Gastroesophageal sphincter (tissue), 4 donors: ENCODE results near the gene CDKN1B. TPM values are rescaled to one million over a fixed set of nuclear protein-coding genes. Genes with fewer than 3 reads are reported as not detected.

ENCODE experiments used
- ATAC-seq: fragments of 150-250 bp; one replicate; pipeline ENCODE4 v1.9.1; 2016; ENCODE audit warnings: mild to moderate bottlenecking, moderate library complexity
- H3K27ac ChIP-seq, 4 donors: fragments of 200-600 bp; sonication (generic) in 3 of 4; 1 replicate in 3 of 4; 2 replicates in 1 of 4; pipeline ENCODE4 v1.5.1; 2016 to 2019
- H3K27me3 ChIP-seq: fragments of 200-600 bp; sonication (generic); one replicate; pipeline ENCODE4 v1.5.1; 2019
- H3K36me3 ChIP-seq, 2 donors: fragments of 200-600 bp; sonication (generic); one replicate each; pipeline ENCODE4 v1.5.1; 2019; ENCODE audit warnings: control low read depth in 1 of 2
- H3K4me1 ChIP-seq, 3 donors: fragments of 200-600 bp; sonication (generic); 1 replicate in 2 of 3; 2 replicates in 1 of 3; pipeline ENCODE4 v1.5.1; 2016 to 2019; ENCODE audit warnings: control low read depth in 2 of 3
- H3K4me3 ChIP-seq, 2 donors: fragments of 200-600 bp; sonication (generic); one replicate each; pipeline ENCODE4 v1.5.1; 2019; ENCODE audit warnings: mild to moderate bottlenecking in 1 of 2, moderate library complexity in 1 of 2
- H3K9me3 ChIP-seq, 3 donors: fragments of 200-600 bp; sonication (generic); one replicate each; pipeline ENCODE4 v1.5.1; 2017 to 2019; ENCODE audit warnings: control low read depth in 2 of 3
- EP300 ChIP-seq: sonication (generic); formaldehyde crosslinking; IDR thresholded peaks from one replicate; pipeline ENCODE4 v1.6.1; 2017; ENCODE audit warnings: antibody characterized with exemption, mild to moderate bottlenecking
- POLR2A ChIP-seq, 2 donors: fragments of 450-650 bp; IDR thresholded peaks; one replicate each; pipeline ENCODE4 v1.6.1; 2017; ENCODE audit warnings: antibody characterized with exemption in 2 of 2, mild to moderate bottlenecking in 2 of 2, moderate library complexity in 1 of 2
- POLR2AphosphoS5 ChIP-seq: sonication (generic); formaldehyde crosslinking; IDR thresholded peaks from one replicate; pipeline ENCODE4 v1.6.1; 2017; ENCODE audit warnings: antibody characterized with exemption
- WGBS, 2 donors: methylation state at CpG; one replicate each; pipeline ENCODE4 v1.1.5; 2018; ENCODE audit warnings: low coverage in 1 of 2; 5-methylcytosine and 5-hydroxymethylcytosine counted together
- total RNA-seq, 4 donors: library from RNA; depleted of rRNA; stranded (reverse); fragments of >200 nt; gene quantifications; one replicate each; pipeline ENCODE4 v1.1.0, GENCODE V29; 2016
- TF ChIP-seq, protein P1 (sequence below), 4 experiments: fragments of 200-600 bp in 2 of 4; fragments of 450-650 bp in 2 of 4; sonication (generic) in 1 of 4; IDR thresholded peaks; one replicate each; pipeline ENCODE4 v1.5.1; 2017 to 2019; ENCODE audit warnings: antibody characterized with exemption in 4 of 4, mild to moderate bottlenecking in 2 of 4, moderate library complexity in 2 of 4

Gene CDKN1B
- total RNA-seq, 4 donors from 2014 or later = 62.6 to 103 (median 73.0) TPM

DNA sequence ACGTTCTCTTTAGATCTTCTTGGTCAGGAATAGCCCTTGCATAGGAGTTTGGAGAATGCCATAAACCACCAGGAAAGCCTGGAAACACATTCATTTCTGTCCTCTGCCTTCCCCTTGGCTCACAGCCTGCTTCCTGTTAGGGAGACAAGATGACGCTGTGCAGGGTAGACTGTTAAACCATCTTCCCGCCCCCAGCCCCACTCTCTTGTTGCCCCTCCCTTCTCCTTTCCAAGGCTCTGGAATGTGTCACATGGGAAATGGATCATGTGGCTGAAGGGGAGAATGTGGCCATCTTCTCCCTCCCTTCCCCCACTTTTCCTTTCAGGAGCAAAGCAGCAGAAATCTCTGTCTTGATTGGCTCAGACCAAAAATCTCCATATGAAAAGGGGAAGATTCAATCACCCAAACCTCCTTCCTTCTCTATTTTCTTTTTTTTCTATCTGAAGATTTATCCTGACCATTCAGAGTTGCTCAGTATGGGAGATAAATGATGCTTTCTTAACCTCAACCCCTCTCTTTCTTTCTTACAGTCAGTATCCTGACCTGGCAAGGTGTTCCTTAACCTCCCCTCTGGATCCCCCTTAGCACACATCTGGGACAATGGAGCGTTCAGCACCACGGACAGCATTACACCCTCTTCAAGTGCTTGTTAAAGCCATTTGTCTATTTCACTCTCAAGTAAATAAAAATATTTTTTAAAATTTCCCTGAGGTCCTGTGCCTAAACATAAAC, 32.6 kb upstream of the CDKN1B start:
- TF ChIP-seq POLR2AphosphoS5 (no peak), POLR2A (IDR thresholded peaks at IDR 0.05) (no peak), EP300 (no peak)
- TF ChIP-seq, protein P1, sequence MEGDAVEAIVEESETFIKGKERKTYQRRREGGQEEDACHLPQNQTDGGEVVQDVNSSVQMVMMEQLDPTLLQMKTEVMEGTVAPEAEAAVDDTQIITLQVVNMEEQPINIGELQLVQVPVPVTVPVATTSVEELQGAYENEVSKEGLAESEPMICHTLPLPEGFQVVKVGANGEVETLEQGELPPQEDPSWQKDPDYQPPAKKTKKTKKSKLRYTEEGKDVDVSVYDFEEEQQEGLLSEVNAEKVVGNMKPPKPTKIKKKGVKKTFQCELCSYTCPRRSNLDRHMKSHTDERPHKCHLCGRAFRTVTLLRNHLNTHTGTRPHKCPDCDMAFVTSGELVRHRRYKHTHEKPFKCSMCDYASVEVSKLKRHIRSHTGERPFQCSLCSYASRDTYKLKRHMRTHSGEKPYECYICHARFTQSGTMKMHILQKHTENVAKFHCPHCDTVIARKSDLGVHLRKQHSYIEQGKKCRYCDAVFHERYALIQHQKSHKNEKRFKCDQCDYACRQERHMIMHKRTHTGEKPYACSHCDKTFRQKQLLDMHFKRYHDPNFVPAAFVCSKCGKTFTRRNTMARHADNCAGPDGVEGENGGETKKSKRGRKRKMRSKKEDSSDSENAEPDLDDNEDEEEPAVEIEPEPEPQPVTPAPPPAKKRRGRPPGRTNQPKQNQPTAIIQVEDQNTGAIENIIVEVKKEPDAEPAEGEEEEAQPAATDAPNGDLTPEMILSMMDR (IDR thresholded peaks at IDR 0.05) = no peak
- no peak for ATAC-seq
- 3 to 12% methylated on average over 5 of the region's 5 CpGs for WGBS, 2 donors

DNA sequence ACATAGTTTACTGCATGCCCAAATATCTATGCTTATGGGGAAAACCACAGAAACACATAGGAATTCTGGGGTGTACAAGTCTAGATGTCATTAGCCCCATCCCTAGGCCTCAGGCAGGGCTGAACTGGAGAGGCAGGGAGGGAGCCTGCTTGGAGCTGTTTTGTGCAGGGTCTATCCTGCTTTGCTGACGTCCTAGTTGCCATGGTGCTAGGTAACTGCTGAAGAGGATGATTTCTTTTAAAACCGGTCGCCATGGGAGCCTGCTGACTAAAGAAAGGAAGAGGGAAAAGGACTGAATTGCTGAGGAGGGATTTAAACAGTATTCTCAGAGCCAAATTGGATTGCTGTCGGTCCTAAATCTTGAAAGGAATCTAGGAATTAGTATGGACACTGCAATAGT, 31.9 kb upstream of the CDKN1B start:
- Histone ChIP-seq H3K27me3 (peaks cover 5% of the 10 kb centered on the region), H3K27ac (no peak overlapping the region), H3K4me1 (peaks cover 0 to 5% (median 0%) of the 10 kb centered on the region in 3 donors), H3K9me3 (no peaks in the 10 kb centered on the region), H3K36me3 (no peaks in the 10 kb centered on the region), H3K4me3 (no peak overlapping the region)
- ATAC-seq = no peak
- TF ChIP-seq POLR2AphosphoS5 (no peak), POLR2A (IDR thresholded peaks at IDR 0.05) (no peak), EP300 (no peak)
- TF ChIP-seq, protein P1 (IDR thresholded peaks at IDR 0.05) = no peak
- WGBS, 2 donors = 37 to 45% methylated on average over 3 to 4 of the region's 4 CpGs

More for the DNA sequence above, 32.6 kb upstream of the CDKN1B start:
- H3K4me3 ChIP-seq = no peak overlapping the region
- peaks cover 0 to 5% (median 0%) of the 10 kb centered on the region in 3 donors for H3K4me1 ChIP-seq
- peaks cover 5% of the 10 kb centered on the region for H3K27me3 ChIP-seq
- no peaks in the 10 kb centered on the region for H3K36me3 ChIP-seq
- no peaks in the 10 kb centered on the region for H3K9me3 ChIP-seq
- H3K27ac ChIP-seq = no peak overlapping the region

DNA sequence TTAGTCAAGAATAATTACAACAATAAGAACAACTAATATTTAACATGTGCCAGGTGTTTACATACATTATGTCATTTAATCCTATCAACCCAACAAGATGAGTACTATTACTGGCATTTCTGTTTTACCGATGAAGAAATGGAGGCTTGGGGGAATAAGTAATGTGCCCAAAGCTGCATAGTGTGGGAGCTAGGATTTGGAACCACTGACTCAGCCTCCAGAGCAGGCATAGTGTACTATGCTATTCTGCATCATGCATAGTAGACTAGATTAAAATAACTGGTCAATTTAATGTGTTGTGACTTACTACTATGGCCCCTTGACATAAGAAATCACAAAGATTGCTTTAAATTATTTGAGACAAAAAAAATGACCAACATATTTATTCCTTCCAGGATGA, 30.7 kb upstream of the CDKN1B start:
- Histone ChIP-seq H3K9me3 (no peaks in the 10 kb centered on the region), H3K4me1 (peaks cover 0 to 5% (median 0%) of the 10 kb centered on the region in 3 donors), H3K4me3 (no peak overlapping the region), H3K36me3 (no peaks in the 10 kb centered on the region), H3K27me3 (peaks cover 5% of the 10 kb centered on the region), H3K27ac (no peak overlapping the region)
- no peak for TF ChIP-seq POLR2A (IDR thresholded peaks at IDR 0.05)
- TF ChIP-seq, protein P1 (IDR thresholded peaks at IDR 0.05) = no peak
- no peak for TF ChIP-seq POLR2AphosphoS5
- TF ChIP-seq EP300 = no peak
- no peak for ATAC-seq
- 86 to 100% methylated on average over 1 of the region's 1 CpG for WGBS, 2 donors

DNA sequence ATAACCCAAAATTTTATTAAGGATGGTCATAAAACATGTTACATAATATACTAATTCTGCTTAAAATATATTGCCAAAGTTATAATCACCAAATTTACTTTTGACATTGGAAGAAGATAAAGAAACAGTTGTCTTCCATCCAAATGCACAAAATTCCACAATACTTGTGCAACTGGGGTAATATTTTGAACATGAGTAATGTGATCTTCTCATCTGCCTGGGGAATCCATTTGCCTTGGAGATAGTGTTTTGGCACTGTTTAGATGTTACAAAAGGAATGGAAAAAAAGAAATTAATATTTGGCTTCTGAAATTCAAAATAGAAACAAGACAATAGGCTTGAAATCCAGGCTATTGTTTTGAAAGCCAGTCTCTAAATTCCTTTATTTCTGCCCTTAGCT, 30.2 kb upstream of the CDKN1B start:
- peak; percentile 69 for ATAC-seq

More for the DNA sequence above, 30.2 kb upstream of the CDKN1B start:
- Histone ChIP-seq H3K36me3 (no peaks in the 10 kb centered on the region), H3K9me3 (no peaks in the 10 kb centered on the region), H3K4me3 (no peak overlapping the region), H3K27me3 (peaks cover 5% of the 10 kb centered on the region), H3K27ac (no peak overlapping the region), H3K4me1 (peaks cover 0 to 5% (median 0%) of the 10 kb centered on the region in 3 donors)
- TF ChIP-seq, protein P1 (IDR thresholded peaks at IDR 0.05) = no peak
